ENCODE data around the gene CHST11. TPM values are rescaled to one million over a fixed set of nuclear protein-coding genes. Genes with fewer than 3 reads are reported as not detected.

CHST11 gene
- total RNA-seq, 2 donors from 2014 or later = 4.6 to 14.5 TPM

DNA sequence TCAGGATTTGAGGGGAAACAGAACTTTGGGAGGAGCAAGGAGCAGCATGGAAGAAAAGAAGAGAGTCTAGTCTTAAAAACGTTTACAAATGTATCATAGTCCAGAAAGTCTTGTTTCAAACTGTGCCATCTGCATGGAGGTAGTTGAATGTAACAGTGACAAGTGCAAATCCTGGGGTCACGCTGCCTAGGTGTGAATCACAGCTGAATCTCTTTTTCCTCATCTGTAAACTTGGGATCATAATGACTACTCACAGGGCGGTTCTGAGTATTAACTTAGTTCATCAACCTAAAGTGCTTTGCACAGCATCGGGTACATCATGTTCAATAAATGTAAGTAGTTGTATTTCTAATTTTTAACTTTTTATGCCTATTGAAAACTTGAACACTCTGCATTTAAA lies 208.5 kb downstream of the CHST11 start:
- ATAC-seq (no peak), DNase-seq (no peak)
- Histone ChIP-seq H3K27me3 (no peaks in the 10 kb centered on the region), H3K9me3 (no peaks in the 10 kb centered on the region), H3K27ac (no peak overlapping the region), H3K4me1 (peaks cover 56% of the 10 kb centered on the region), H3K36me3 (replicated peaks in 1 of 2; ENCODE audit: insufficient read depth in 1 of 2, low read depth in 2 of 2) (no peaks in the 10 kb centered on the region), H3K4me3 (no peak overlapping the region)
- TF ChIP-seq, protein P1, sequence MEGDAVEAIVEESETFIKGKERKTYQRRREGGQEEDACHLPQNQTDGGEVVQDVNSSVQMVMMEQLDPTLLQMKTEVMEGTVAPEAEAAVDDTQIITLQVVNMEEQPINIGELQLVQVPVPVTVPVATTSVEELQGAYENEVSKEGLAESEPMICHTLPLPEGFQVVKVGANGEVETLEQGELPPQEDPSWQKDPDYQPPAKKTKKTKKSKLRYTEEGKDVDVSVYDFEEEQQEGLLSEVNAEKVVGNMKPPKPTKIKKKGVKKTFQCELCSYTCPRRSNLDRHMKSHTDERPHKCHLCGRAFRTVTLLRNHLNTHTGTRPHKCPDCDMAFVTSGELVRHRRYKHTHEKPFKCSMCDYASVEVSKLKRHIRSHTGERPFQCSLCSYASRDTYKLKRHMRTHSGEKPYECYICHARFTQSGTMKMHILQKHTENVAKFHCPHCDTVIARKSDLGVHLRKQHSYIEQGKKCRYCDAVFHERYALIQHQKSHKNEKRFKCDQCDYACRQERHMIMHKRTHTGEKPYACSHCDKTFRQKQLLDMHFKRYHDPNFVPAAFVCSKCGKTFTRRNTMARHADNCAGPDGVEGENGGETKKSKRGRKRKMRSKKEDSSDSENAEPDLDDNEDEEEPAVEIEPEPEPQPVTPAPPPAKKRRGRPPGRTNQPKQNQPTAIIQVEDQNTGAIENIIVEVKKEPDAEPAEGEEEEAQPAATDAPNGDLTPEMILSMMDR (IDR thresholded peaks at IDR 0.05) = no peak
- no peak for TF ChIP-seq POLR2A (IDR thresholded peaks at IDR 0.05)
- intact Hi-C loops (cut with DNase I) = no loop called here
- 84 to 86% methylated on average over 4 of the region's 4 CpGs for WGBS, 2 donors

DNA sequence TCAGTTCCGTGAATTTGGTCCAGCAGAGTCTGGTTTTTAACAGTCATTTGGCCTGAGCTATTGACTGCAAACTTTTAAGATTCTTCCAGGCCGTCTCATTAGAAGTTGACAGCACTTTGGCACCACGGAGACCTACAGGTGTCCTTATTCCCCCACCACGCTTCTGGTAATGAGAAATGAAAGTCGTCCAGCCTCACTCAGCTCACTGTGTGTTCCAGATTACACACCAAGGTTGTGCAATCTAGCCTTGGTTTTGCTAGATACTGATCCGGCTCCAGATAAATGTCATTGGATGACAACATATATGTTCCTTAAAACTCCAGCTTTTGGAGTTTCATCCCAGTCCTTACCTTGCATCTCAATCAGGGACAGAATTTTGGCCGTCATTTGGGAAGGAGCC lies 210.4 kb downstream of the CHST11 start:
- TF ChIP-seq, protein P1 (IDR thresholded peaks at IDR 0.05) = no peak
- TF ChIP-seq POLR2A (IDR thresholded peaks at IDR 0.05) = no peak
- peaks cover 65% of the 10 kb centered on the region for H3K4me1 ChIP-seq
- no peaks in the 10 kb centered on the region for H3K9me3 ChIP-seq
- H3K27ac ChIP-seq = peak overlapping the region in 3 of 4 donors; percentile 33 to 58 (median 55)
- H3K27me3 ChIP-seq = no peaks in the 10 kb centered on the region
- 15 to 17% methylated on average over 7 of the region's 7 CpGs for WGBS, 2 donors
- no peaks in the 10 kb centered on the region for H3K36me3 ChIP-seq (replicated peaks in 1 of 2; ENCODE audit: insufficient read depth in 1 of 2, low read depth in 2 of 2)
- peak; percentile 69 for ATAC-seq
- DNase-seq = peak; percentile 67 to 86 (median 70)
- intact Hi-C loops (cut with DNase I) = no loop called here
- H3K4me3 ChIP-seq = no peak overlapping the region

DNA sequence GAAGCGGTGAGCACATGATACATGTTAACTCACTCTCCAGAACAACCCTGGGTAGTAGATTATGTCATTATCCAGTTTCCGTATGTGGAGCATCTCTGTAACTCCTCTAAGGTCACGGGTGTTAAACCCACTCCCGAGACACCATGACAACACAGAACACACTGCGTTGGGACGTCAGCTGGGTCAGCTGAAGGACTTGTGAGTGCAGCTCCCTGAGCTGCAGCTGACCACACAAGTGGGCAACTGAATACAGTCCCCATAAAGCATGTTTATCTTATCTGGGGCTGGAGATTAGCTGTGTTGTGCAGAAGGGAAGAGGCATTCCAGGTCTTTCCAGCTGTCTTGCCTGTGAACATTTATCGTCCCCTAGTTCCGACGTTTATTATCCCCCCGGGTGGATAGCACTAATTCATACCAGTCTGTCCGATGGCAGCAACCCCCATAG lies 211.5 kb downstream of the CHST11 start:
- H3K4me1 ChIP-seq = peaks cover 64% of the 10 kb centered on the region
- intact Hi-C loops (cut with DNase I) = no loop called here
- 32 to 47% methylated on average over 11 of the region's 11 CpGs for WGBS, 2 donors

DNA sequence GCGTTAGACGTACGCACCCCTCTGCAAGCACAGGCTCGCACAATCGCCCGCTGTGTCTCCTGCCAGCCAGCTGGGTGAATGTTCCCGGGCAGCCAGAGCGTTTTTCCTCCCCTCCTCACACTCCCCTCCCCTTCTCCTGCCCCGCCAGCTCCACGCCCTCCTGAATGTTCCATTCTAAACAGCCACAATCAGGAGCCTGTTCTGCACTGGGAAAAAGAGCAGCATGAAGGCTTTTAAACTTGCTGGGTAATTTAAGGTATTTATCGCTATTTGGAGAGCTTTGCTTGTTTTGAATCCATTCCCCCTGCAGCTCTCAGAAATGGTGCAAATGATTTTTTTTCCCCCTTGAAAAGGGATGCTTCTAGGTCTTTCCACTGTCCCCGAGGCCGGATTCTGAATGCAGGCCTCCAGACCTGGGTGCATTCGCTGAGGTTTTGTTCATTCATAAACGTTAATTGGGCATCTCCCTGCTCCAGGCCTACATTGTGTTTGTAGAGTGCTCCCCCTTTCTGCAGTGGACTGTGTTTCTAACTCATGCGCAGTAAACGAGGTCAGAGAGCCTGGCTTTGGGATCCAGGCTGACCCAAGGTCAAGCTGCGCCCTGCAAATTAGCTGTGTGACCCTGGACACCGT lies 212.5 kb downstream of the CHST11 start:
- peak; percentile 75 to 82 (median 80) for DNase-seq
- Histone ChIP-seq H3K36me3 (replicated peaks in 1 of 2; ENCODE audit: insufficient read depth in 1 of 2, low read depth in 2 of 2) (no peaks in the 10 kb centered on the region), H3K4me3 (no peak overlapping the region), H3K27ac (peak overlapping the region in 3 of 4 donors; percentile 30 to 45 (median 32)), H3K9me3 (no peaks in the 10 kb centered on the region), H3K27me3 (no peaks in the 10 kb centered on the region), H3K4me1 (peaks cover 64% of the 10 kb centered on the region)
- ATAC-seq = peak; percentile 70
- 32 to 44% methylated on average over 13 to 19 of the region's 19 CpGs for WGBS, 2 donors
- TF ChIP-seq, protein P1 (IDR thresholded peaks at IDR 0.05) = peak in 1 of 7 experiments; percentile 11
- TF ChIP-seq POLR2A (IDR thresholded peaks at IDR 0.05) = peak in 2 of 3 donors; percentile 24 to 26
- intact Hi-C loops (cut with DNase I) = no loop called here

More for the DNA sequence above, 211.5 kb downstream of the CHST11 start:
- Histone ChIP-seq H3K27me3 (no peaks in the 10 kb centered on the region), H3K27ac (peak overlapping the region in 1 of 4 donors; percentile 45), H3K4me3 (no peak overlapping the region), H3K36me3 (replicated peaks in 1 of 2; ENCODE audit: insufficient read depth in 1 of 2, low read depth in 2 of 2) (no peaks in the 10 kb centered on the region), H3K9me3 (no peaks in the 10 kb centered on the region)
- ATAC-seq (no peak), DNase-seq (peak in 1 of 4 donors; percentile 20)
- TF ChIP-seq POLR2A (IDR thresholded peaks at IDR 0.05) = no peak
- TF ChIP-seq, protein P1 (IDR thresholded peaks at IDR 0.05) = no peak
